GM19438 (cell line): ENCODE data around the gene GALNT14.

Experiments used
- ATAC-seq: cut with Tn5 transposase; IDR thresholded peaks from one replicate; pipeline ENCODE4 v1.9.1; 2021; ENCODE audit warnings: low read depth; ENCODE audit not compliant: unreplicated experiment

GALNT14 gene

GRCh38 chr2:31058096-31059035 lies 79.9 kb downstream of the GALNT14 start:
- ATAC-seq = no peak

DNA sequence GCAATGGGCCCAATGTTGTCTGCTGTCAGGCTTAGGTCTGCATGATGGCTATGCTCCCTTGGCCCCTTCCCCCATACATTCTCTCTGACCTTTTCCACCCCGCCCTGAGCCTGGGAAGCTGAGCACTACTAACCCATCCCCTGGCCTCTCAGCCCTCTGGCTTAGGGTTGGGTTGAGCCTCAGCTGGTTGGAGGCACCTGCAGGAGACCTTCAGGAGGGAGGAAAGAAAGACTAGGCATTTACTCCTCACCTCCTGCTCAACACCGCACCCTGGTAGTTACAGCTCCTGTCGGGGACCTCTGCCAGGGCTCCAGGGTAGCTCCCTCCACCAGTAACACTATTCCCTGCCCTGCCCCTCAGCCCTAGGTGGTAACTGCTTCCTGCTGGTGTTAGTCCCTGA lies 80.5 kb downstream of the GALNT14 start:
- ATAC-seq = no peak

DNA sequence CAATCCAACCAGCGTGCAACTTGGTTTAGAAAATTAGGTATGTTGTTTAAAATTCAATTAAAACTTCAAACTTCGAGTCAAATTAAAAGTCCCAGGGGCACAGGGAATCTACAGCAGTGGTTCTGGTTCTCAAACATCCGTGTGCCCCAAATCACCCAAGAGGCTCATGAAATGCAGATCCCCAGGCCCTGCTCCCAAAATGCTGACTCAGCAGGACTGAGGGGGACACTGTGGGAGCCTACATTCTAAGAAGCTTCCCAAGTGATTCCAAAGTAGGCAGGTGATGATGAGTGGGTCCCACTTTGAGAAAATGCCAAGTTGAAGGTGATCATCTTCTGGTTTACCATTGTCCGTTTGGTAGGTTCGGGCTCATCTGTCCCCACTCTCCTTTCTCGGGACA lies 82.3 kb downstream of the GALNT14 start:
- no peak for ATAC-seq

- no peak for ATAC-seq
Observed at GRCh38 chr2:31054842-31055388, 83.3 kb downstream of the GALNT14 start.

- ATAC-seq = no peak
Observed at GRCh38 chr2:31053929-31054782, 84.1 kb downstream of the GALNT14 start.

DNA sequence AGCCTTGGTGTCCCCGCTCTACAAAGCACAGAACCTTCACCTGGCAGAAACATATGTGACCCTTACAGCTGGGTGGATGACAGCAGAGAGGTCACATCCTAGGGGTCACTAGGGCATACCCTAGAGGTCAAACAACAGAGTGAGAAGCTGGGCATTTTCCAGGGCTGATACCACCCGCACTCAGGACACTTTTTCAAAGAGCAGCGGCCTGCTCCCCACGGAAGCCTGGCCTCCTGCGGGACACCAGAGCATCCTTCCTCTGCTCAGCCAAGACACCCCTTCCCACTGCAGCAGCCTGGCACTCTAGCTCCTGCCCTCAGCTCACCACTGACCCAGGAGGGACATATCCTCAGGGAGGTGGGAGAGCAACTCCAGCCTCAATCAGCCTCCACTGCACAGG lies 86.0 kb downstream of the GALNT14 start:
- ATAC-seq = no peak

DNA sequence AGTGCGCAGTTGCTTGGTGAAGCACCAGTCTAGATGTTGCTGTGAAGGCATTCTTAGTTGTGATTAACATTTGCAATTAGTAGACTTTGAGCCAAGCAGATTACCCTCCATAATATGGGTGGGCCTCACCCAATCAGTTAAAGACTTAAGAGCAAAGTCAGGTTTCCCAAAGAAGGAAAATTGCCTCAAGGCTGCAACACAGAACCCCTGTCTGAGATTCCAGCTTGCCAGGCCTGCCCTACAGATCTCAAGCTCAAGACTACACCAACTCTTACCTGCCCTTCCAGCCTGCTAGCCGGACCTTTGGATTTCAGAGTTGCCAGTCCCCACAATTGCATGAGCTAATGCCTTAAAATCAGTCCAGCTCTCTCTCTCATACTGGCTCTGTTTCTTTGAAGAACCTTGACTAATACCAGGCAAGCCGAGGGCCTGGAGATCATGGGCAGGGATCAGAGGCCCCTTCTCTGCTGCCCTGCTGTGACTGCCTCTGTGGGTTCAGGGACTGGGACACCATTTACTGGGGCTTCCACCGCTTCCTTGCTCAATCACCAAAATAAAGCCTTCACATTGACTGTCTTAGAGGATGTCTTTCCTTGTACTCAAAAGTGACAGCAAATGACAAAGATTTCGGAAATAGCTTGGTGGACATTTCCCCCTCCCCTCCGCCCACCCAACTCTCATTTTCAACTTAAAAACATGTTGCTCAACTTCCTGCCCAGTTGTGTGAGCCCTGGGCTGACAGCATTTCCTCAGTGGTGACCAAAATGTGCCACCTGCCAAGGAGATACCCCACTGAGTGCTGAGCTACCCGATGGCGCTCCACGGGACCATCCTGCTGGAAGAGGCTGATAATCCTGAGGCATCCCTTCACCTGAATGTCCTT lies 86.7 kb downstream of the GALNT14 start:
- no peak for ATAC-seq

- no peak for ATAC-seq
Observed at GRCh38 chr2:31049916-31050588, 88.2 kb downstream of the GALNT14 start.

DNA sequence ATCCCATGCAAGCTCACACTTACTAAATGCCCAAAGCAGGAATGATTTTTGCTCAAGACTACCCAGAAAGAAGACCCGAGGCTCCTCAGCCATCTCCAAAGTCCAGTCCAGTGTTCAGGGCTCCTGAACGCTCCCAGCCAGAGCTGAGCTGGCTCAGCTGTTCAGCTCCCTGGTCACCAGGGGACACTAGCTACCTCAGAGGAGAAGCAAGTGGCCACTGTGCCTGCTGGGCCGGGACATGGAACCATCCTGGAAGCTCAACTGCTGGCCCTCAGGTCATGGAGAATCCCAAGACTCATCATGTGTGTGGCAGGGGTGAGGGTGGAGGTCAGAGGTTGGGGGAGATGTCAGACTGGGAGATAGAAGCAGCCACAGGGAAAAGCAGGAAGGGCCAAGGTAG lies 89.0 kb downstream of the GALNT14 start:
- no peak for ATAC-seq

DNA sequence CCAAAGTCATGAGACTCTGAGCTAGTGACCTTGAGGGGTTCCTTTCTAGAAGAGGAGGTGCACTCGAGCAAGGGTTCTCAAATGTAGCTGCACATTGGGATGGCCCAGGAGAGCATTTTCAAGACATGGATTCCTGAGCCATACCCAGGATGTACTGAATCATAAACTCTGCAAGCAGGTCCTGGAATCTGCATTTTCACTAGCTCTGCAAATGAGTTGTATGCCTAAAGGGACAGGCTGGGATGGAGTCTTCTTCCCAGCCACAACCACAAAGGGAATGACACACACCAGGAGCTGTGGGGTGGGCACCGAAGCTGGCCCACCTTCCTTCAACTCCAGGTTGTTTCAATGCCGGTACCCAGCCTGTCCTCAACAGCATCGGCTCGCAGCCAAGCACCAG lies 90.6 kb downstream of the GALNT14 start:
- ATAC-seq = no peak

DNA sequence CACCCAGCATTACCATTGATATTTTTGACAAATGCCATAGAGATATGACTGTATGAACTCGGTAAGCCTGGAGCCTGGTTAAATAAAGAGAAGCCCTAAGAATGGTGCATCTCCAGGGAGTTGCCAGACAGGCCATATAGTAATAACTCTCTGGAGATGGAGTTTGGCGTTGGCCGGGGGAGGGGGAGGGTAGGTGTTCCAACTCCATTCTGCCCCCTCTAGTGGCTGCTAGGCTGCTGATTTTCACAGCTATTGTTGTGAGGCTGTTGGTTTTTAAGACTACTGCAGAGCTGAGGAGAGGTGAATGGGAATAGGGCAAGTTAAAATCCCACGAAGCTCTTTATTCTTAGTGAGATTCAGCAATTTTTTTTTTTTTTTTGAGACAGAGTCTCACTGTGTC lies 99.9 kb downstream of the GALNT14 start:
- ATAC-seq = no peak

GRCh38 chr2:31037058-31037457 lies 101.2 kb downstream of the GALNT14 start:
- ATAC-seq = no peak

DNA sequence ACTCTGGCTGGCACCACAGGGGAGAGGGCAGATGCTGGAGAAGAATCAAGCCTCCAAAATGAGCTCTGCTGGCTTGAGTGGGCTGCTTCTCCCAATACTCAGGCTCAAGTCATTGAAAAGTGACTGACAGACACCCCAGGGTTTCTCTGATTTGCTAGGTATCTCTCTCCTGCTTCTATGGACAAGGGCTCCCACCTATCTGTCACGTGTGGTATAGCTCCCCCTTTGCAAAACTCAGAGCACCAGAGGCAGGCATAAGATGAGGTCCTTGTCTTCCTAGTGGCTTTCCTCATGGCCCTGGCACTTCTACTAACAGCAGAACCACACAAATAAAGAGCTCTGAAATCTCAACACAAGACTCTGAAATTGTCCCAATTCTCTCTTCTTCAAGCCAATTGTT lies 105.2 kb downstream of the GALNT14 start:
- ATAC-seq = no peak

- ATAC-seq = no peak
Observed at GRCh38 chr2:31032475-31032874, 105.8 kb downstream of the GALNT14 start.

DNA sequence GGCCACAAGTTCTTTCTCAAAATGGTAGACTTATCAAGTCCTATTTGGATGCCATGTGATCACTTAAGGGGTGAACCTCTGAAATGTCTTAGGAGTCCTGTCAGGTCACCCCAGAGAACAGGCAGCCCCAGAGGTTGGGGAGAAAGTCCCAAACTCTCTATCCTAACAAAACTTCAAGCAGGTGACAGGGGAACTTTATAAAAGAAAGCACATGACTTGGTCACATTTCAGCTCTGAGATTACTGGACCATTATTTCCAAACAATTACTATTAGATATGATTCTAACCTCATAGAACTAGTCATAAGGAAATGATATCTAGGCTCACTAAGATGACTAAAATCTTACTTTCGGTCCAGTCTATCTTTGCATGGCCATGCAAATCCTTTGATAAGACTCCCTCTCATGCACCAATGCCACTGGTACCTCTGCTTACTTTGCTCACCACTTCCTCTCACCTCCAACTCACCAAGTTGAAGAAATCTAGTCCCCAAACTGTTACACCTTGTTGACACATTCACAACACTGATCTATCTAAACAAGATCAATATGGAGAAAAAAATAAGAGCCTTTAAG lies 107.0 kb downstream of the GALNT14 start:
- peak; percentile 93 for ATAC-seq

DNA sequence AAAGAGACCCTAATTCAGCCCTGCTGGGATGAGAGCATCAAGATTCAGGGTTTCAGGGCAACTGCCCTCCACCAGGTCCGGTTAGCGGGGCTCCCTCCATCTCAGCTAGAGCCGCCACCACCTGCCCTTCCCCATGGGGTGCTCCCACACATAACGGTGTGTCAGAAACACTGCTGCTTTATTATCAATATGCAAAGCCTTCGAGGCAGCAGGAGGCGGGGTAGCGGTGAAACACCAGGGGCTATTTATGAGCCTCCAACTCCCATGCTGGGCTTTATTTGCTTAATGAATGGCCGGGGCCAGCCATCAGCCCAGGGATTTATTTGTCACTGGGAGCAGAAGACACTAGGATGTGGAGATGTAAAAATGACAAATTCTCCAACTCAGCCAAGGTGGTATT lies 109.8 kb downstream of the GALNT14 start:
- no peak for ATAC-seq

DNA sequence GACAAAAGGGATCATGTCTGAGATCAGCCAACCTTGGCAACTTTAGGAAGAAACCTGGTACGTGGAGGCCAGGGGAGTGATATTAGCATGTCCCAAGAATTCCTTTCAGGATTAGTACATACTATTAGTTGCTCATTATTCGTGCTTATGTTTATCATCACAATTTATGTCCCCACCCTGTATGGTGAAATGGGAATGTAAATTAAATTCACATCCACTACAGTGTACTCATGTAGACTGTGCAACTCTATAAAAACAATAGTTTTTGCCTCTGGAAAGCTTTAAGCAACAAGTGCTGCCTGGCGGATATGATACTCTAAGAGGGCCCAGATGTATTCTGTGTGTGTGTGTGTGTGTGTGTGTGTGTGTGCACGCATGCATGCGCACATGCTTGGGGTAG lies 110.7 kb downstream of the GALNT14 start:
- no peak for ATAC-seq

DNA sequence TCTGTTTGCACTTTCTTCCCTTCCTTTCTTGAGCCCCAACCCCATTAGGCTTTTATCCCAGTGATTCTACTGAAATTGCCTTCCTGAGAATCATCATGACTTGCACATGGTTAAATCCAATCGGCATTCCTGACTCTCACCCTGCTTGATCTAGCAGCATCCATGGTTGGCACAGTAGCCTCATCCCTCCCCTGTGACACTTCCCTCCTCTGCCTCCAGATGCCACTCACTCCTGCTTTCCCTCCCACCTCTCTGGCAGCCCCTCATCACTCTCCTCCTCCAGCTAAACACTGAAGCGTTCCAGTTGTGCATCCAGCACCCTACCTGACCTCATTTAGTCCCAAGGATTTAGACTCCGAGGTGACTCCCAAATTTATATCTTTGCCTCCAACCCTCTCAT lies 114.7 kb downstream of the GALNT14 start:
- ATAC-seq = no peak

GRCh38 chr2:31020713-31021112 lies 117.5 kb downstream of the GALNT14 start:
- ATAC-seq = no peak
